ENCODE measurements around the gene PLXNA2.

The PLXNA2 gene

GRCh38 chr1:208239473-208240381 is 4.5 kb downstream of the PLXNA2 start:
- no peak for FAIRE-seq

- FAIRE-seq = no peak
These were observed 5.3 kb downstream of the PLXNA2 start for GRCh38 chr1:208238710-208239472.

GRCh38 chr1:208237241-208237640 is 6.9 kb downstream of the PLXNA2 start:
- FAIRE-seq = no peak

GRCh38 chr1:208235982-208236761 is 8.0 kb downstream of the PLXNA2 start:
- FAIRE-seq = no peak

GRCh38 chr1:208235356-208235981 is 8.7 kb downstream of the PLXNA2 start:
- FAIRE-seq = no peak

GRCh38 chr1:208234721-208235120 is 9.5 kb downstream of the PLXNA2 start:
- no peak for FAIRE-seq

GRCh38 chr1:208233978-208234377 is 10.2 kb downstream of the PLXNA2 start:
- FAIRE-seq = no peak

GRCh38 chr1:208233546-208233945 is 10.6 kb downstream of the PLXNA2 start:
- FAIRE-seq = no peak

GRCh38 chr1:208232662-208233038 is 11.5 kb downstream of the PLXNA2 start:
- no peak for FAIRE-seq

GRCh38 chr1:208231881-208232661 is 12.1 kb downstream of the PLXNA2 start:
- no peak for FAIRE-seq

- FAIRE-seq = no peak
These were observed 13.3 kb downstream of the PLXNA2 start for GRCh38 chr1:208230668-208231529.

GRCh38 chr1:208228550-208228949 is 15.6 kb downstream of the PLXNA2 start:
- no peak for FAIRE-seq

- no peak for FAIRE-seq
These were observed 16.2 kb downstream of the PLXNA2 start for GRCh38 chr1:208228026-208228425.

- no peak for FAIRE-seq
These were observed 16.8 kb downstream of the PLXNA2 start for GRCh38 chr1:208227366-208227765.

- no peak for FAIRE-seq
These were observed 17.9 kb downstream of the PLXNA2 start for GRCh38 chr1:208225954-208226937.

GRCh38 chr1:208224192-208224713 is 19.9 kb downstream of the PLXNA2 start:
- FAIRE-seq = no peak

GRCh38 chr1:208223136-208223535 is 21.0 kb downstream of the PLXNA2 start:
- no peak for FAIRE-seq

GRCh38 chr1:208222376-208223126 is 21.6 kb downstream of the PLXNA2 start:
- FAIRE-seq = no peak

- FAIRE-seq = no peak
These were observed 22.9 kb downstream of the PLXNA2 start for GRCh38 chr1:208221291-208221622.

Data from colon (tissue), 2 donors.